IMR-90 (cell line): ENCODE data around the gene CYSTM1. TPM values are rescaled to one million over a fixed set of nuclear protein-coding genes. Genes with fewer than 3 reads are reported as not detected.

ENCODE experiments used
- ATAC-seq: fragments of 200-7000 bp; cut with Tn5 transposase; 2 replicates; pipeline ENCODE4 v1.9.1; 2020; ENCODE audit warnings: low read depth, mild to moderate bottlenecking, moderate library complexity
- BruUV-seq: library from RNA; stranded (reverse); fragments of 400-500 nt; replicated peaks from 2 replicates; lab custom pipeline; 2021; lab: Mats Ljungman, UMichigan
- CTCF ChIA-PET: fragments of 300-600 bp; formaldehyde crosslinking; extraction: SDS; loops from one replicate; lab custom pipeline; 2021; ENCODE audit warnings: antibody characterized with exemption; lab: Yijun Ruan, JAX
- POLR2A ChIA-PET: fragments of 300-600 bp; sonication (Branson Sonifier 250); formaldehyde crosslinking; loops from one replicate; lab custom pipeline; 2022; ENCODE audit warnings: antibody characterized with exemption; ENCODE audit not compliant: unreplicated experiment; lab: Charles Lee
- DNase-seq: peaks from one replicate; pipeline ENCODE4 v3.0.0; 2013
- H2AFZ ChIP-seq: replicated peaks from 2 replicates; pipeline ENCODE3; 2013; ENCODE audit warnings: low read length, mild to moderate bottlenecking; ENCODE audit not compliant: poor library complexity
- H2AK5ac ChIP-seq: 2 replicates; pipeline ENCODE4 v1.6.1; 2013; ENCODE audit warnings: low read depth, low read length, inconsistent platforms
- H2AK9ac ChIP-seq: replicated peaks from 2 replicates; pipeline ENCODE3; 2013; ENCODE audit warnings: mild to moderate bottlenecking, low read depth, low read length, moderate library complexity; ENCODE audit not compliant: poor library complexity
- H2BK120ac ChIP-seq: 2 replicates; pipeline ENCODE4 v1.6.1; 2013; ENCODE audit warnings: low read depth, low read length, inconsistent platforms
- H2BK15ac ChIP-seq: 3 replicates; pipeline ENCODE4 v1.6.1; 2013; ENCODE audit warnings: low read depth, low read length, inconsistent platforms
- H2BK20ac ChIP-seq: 2 replicates; pipeline ENCODE4 v1.6.1; 2013; ENCODE audit warnings: low read depth, mild to moderate bottlenecking, inconsistent platforms, low read length, moderate library complexity
- H2BK5ac ChIP-seq: 2 replicates; pipeline ENCODE4 v1.6.1; 2013; ENCODE audit warnings: mild to moderate bottlenecking, low read depth, low read length, inconsistent platforms; ENCODE audit not compliant: poor library complexity, severe bottlenecking
- H3K14ac ChIP-seq: replicated peaks from 2 replicates; pipeline ENCODE4 v1.6.1; 2013; ENCODE audit warnings: low read depth, low read length, inconsistent platforms
- H3K18ac ChIP-seq: 2 replicates; pipeline ENCODE4 v1.6.1; 2013; ENCODE audit warnings: low read depth, low read length, control low read depth
- H3K23ac ChIP-seq: 2 replicates; pipeline ENCODE4 v1.6.1; 2013; ENCODE audit warnings: low read depth, low read length, inconsistent platforms
- H3K27ac ChIP-seq: 2 replicates; pipeline ENCODE4 v1.5.1; 2013; ENCODE audit warnings: mild to moderate bottlenecking, control low read depth, low read length; ENCODE audit not compliant: insufficient read depth
- H3K27me3 ChIP-seq: 2 replicates; pipeline ENCODE4 v1.6.1; 2013; ENCODE audit warnings: low read length; ENCODE audit not compliant: control insufficient read depth, insufficient read depth
- H3K36me3 ChIP-seq: 2 replicates; pipeline ENCODE4 v1.6.1; 2013; ENCODE audit warnings: low read length, mixed read lengths; ENCODE audit not compliant: control insufficient read depth, insufficient read depth
- H3K4ac ChIP-seq: 2 replicates; pipeline ENCODE4 v1.6.1; 2013; ENCODE audit warnings: low read depth, low read length, inconsistent platforms
- H3K4me1 ChIP-seq: 2 replicates; pipeline ENCODE4 v1.6.1; 2013; ENCODE audit warnings: low read length, mixed read lengths; ENCODE audit not compliant: control insufficient read depth, insufficient read depth
- H3K4me2 ChIP-seq: 2 replicates; pipeline ENCODE4 v1.6.1; 2013; ENCODE audit warnings: low read depth, mild to moderate bottlenecking, control low read depth, low read length, moderate library complexity
- H3K4me3 ChIP-seq: 2 replicates; pipeline ENCODE4 v1.5.1; 2013; ENCODE audit warnings: low read depth, mild to moderate bottlenecking, control low read depth, low read length, moderate library complexity; ENCODE audit not compliant: insufficient read depth
- H3K56ac ChIP-seq: 2 replicates; pipeline ENCODE4 v1.6.1; 2013; ENCODE audit warnings: low read length, inconsistent platforms; ENCODE audit not compliant: insufficient read depth; ENCODE audit errors: extremely low read depth
- H3K79me1 ChIP-seq, 2 experiments: 2 replicates each; pipeline ENCODE4 v1.6.1; 2013; ENCODE audit warnings: low read length in 2 of 2, inconsistent platforms in 1 of 2, low read depth in 1 of 2
- H3K9ac ChIP-seq: 2 replicates; pipeline ENCODE4 v1.6.1; 2013; ENCODE audit warnings: low read depth, low read length, control low read depth
- H3K9me1 ChIP-seq: 2 replicates; pipeline ENCODE4 v1.6.1; 2013; ENCODE audit warnings: low read length, inconsistent platforms; ENCODE audit not compliant: insufficient read depth
- H3K9me3 ChIP-seq: 2 replicates; pipeline ENCODE4 v1.6.1; 2013; ENCODE audit warnings: low read length; ENCODE audit not compliant: control insufficient read depth, insufficient read depth
- H4K20me1 ChIP-seq: 2 replicates; pipeline ENCODE4 v1.6.1; 2013; ENCODE audit warnings: low read length, inconsistent platforms; ENCODE audit not compliant: insufficient read depth
- H4K5ac ChIP-seq: 2 replicates; pipeline ENCODE4 v1.6.1; 2013; ENCODE audit warnings: mild to moderate bottlenecking, low read depth, low read length, control low read depth
- H4K8ac ChIP-seq, 2 experiments: 2 replicates each; pipeline ENCODE4 v1.6.1; 2013; ENCODE audit warnings: low read depth in 2 of 2, low read length in 2 of 2, control low read depth in 1 of 2, inconsistent platforms in 1 of 2
- H4K91ac ChIP-seq: 2 replicates; pipeline ENCODE4 v1.6.1; 2013; ENCODE audit warnings: low read depth, low read length, inconsistent platforms; ENCODE audit not compliant: insufficient read depth
- BHLHE40 ChIP-seq: fragments of 150-350 bp; IDR thresholded peaks from 2 replicates; pipeline ENCODE4 v1.6.1; 2016; ENCODE audit warnings: mild to moderate bottlenecking, low read depth, low read length
- CEBPB ChIP-seq: IDR thresholded peaks from 2 replicates; pipeline ENCODE4 v1.6.1; 2012; ENCODE audit warnings: low read depth, low read length, improper control_type of control experiment
- CHD1 ChIP-seq: IDR thresholded peaks from 2 replicates; pipeline ENCODE4 v1.6.1; 2012; ENCODE audit warnings: low read depth, low read length, improper control_type of control experiment
- CTCF ChIP-seq: conservative IDR thresholded peaks from 2 replicates; pipeline ENCODE4 v1.5.1; 2012; ENCODE audit warnings: mild to moderate bottlenecking, low read depth, low read length, improper control_type of control experiment
- ELK1 ChIP-seq: fragments of 150-350 bp; IDR thresholded peaks from 2 replicates; pipeline ENCODE4 v1.6.1; 2016; ENCODE audit warnings: low read depth, mild to moderate bottlenecking, low read length, moderate library complexity, borderline replicate concordance
- FOS ChIP-seq: fragments of 150-350 bp; IDR thresholded peaks from 2 replicates; pipeline ENCODE4 v1.6.1; 2016; ENCODE audit warnings: low read depth, low read length
- MAFK ChIP-seq: IDR thresholded peaks from 2 replicates; pipeline ENCODE4 v1.6.1; 2012; ENCODE audit warnings: low read depth, low read length, improper control_type of control experiment
- MAZ ChIP-seq: IDR thresholded peaks from 2 replicates; pipeline ENCODE4 v1.6.1; 2012; ENCODE audit warnings: low read depth, mild to moderate bottlenecking, low read length, improper control_type of control experiment, moderate library complexity, borderline replicate concordance
- MXI1 ChIP-seq: IDR thresholded peaks from 2 replicates; pipeline ENCODE4 v1.6.1; 2012; ENCODE audit warnings: low read depth, mild to moderate bottlenecking, low read length, moderate library complexity, borderline replicate concordance
- NFE2L2 ChIP-seq: fragments of 150-350 bp; IDR thresholded peaks from 2 replicates; pipeline ENCODE4 v1.6.1; 2016; ENCODE audit warnings: low read depth, mild to moderate bottlenecking, low read length
- POLR2A ChIP-seq: IDR thresholded peaks from 2 replicates; pipeline ENCODE4 v1.6.1; 2012; ENCODE audit warnings: mild to moderate bottlenecking, low read depth, low read length
- RAD21 ChIP-seq: IDR thresholded peaks from 2 replicates; pipeline ENCODE4 v1.6.1; 2012; ENCODE audit warnings: low read length, improper control_type of control experiment
- RCOR1 ChIP-seq: IDR thresholded peaks from 2 replicates; pipeline ENCODE4 v1.6.1; 2012; ENCODE audit warnings: mild to moderate bottlenecking, low read length, improper control_type of control experiment; ENCODE audit not compliant: insufficient replicate concordance
- RFX5 ChIP-seq: IDR thresholded peaks from 2 replicates; pipeline ENCODE4 v1.8.0; 2012; ENCODE audit warnings: low read depth, mild to moderate bottlenecking, low read length, moderate library complexity
- SMC3 ChIP-seq: fragments of 150-350 bp; IDR thresholded peaks from 2 replicates; pipeline ENCODE4 v1.6.1; 2016; ENCODE audit warnings: low read depth, mild to moderate bottlenecking, antibody characterized with exemption, low read length, moderate library complexity
- USF2 ChIP-seq: fragments of 150-350 bp; IDR thresholded peaks from 2 replicates; pipeline ENCODE4 v1.6.1; 2017; ENCODE audit warnings: mild to moderate bottlenecking, antibody characterized with exemption, low read length, low read depth
- dilution Hi-C: fragments of 300-500 bp; cut with HindIII; formaldehyde crosslinking; loops from one replicate; pipeline ENCODE4 v1.14.3; 2018; ENCODE audit warnings: low sequenced_read_pairs; ENCODE audit not compliant: unreplicated experiment
- in situ Hi-C: fragments of 300-500 bp; cut with MboI; formaldehyde crosslinking; loops from 3 replicates; pipeline ENCODE4 v1.14.3; 2019; ENCODE audit warnings: low sequenced_read_pairs, inconsistent platforms, mixed read lengths
- intact Hi-C: fragments of 100-400 bp; cut with micrococcal nuclease; formaldehyde crosslinking; loops from 2 replicates; pipeline ENCODE4 v1.10.0; 2022
- polyA plus RNA-seq, 3 experiments: library from polyadenylated mRNA; depleted of rRNA; stranded (reverse); fragments of >200 nt; gene quantifications; 2 replicates each; pipeline ENCODE4 v1.2.3, GENCODE V29; 2012; ENCODE audit warnings: low replicate concordance in 1 of 3
- total RNA-seq: library from RNA; depleted of rRNA; stranded (reverse); fragments of >200 nt; gene quantifications from 2 replicates; pipeline ENCODE4 v1.2.3, GENCODE V29; 2012

CYSTM1 gene
- total and polyA plus RNA-seq, 2 of the 4 experiments (the other 2 are of a cell fraction) = 7.3 to 15.0 TPM

DNA sequence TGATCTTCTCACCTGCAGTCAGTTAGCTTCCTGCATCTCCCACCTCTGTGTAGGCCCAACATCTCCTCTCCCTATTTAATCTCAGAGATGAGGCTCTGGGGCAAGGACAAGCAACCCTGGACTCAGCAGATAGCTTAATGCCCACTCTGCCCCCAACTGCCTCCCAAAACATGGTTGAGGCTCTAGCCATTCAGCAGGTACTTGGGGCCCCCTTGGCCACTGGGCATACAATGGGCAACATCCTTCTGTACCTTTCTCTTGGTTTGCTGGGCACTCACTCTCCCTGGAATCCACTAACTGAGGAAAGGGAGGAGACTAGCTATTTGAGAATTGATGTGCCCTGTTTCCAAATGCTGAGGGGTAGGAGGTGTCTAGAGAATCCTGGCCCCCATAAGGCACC is 39.9 kb upstream of the CYSTM1 start:
- no peak overlapping the region for H3K9ac ChIP-seq
- no peak overlapping the region for H3K14ac ChIP-seq
- dilution Hi-C loops = no loop called here
- no peak overlapping the region for H2BK120ac ChIP-seq
- no peak overlapping the region for H4K8ac ChIP-seq
- no peak overlapping the region for H3K56ac ChIP-seq
- H2AFZ ChIP-seq = no peak overlapping the region
- H3K23ac ChIP-seq = no peak overlapping the region
- no peak overlapping the region for H2BK15ac ChIP-seq
- peaks cover 25% of the 10 kb centered on the region for H3K9me1 ChIP-seq
- no peaks in the 10 kb centered on the region for H3K9me3 ChIP-seq
- ATAC-seq (no peak), DNase-seq (no peak)
- no peaks in the 10 kb centered on the region for H3K36me3 ChIP-seq
- no peak overlapping the region for H4K5ac ChIP-seq
- no peak overlapping the region for H2BK20ac ChIP-seq
- no peak overlapping the region for H2AK9ac ChIP-seq
- H3K18ac ChIP-seq = no peak overlapping the region
- peaks cover 13% of the 10 kb centered on the region for H3K4me1 ChIP-seq
- TF ChIP-seq NFE2L2 = no peak
- TF ChIP-seq POLR2A = no peak
- no peak for TF ChIP-seq USF2
- no peak for TF ChIP-seq SMC3
- no peak for TF ChIP-seq RAD21
- no peak for TF ChIP-seq MXI1
- TF ChIP-seq FOS = no peak
- no peak for TF ChIP-seq MAZ
- no peak for TF ChIP-seq BHLHE40
- no peak for TF ChIP-seq CEBPB
- no peak for TF ChIP-seq RFX5
- TF ChIP-seq ELK1 = no peak
- no peak for TF ChIP-seq CTCF
- TF ChIP-seq RCOR1 = no peak
- TF ChIP-seq CHD1 = no peak
- TF ChIP-seq MAFK = no peak
- H3K4me3 ChIP-seq = no peak overlapping the region
- no peak overlapping the region for H3K4ac ChIP-seq
- CTCF ChIA-PET = interaction anchor here (0.6 kb wide), 1 partner anchor 142 kb away, joined by 6 read pairs; no protein-coding TSS in a partner anchor
- in situ Hi-C loops = no loop called here
- no peak overlapping the region for H2BK5ac ChIP-seq
- intact Hi-C loops = no loop called here
- no peak overlapping the region for H3K27ac ChIP-seq
- H3K27me3 ChIP-seq = no peaks in the 10 kb centered on the region
- peaks cover 38 to 70% of the 10 kb centered on the region in 2 experiments for H3K79me1 ChIP-seq
- POLR2A ChIA-PET = no interaction called here
- no peak overlapping the region for H2AK5ac ChIP-seq
- H4K91ac ChIP-seq = no peak overlapping the region
- BruUV-seq = no TSS peak
- no peak overlapping the region for H3K4me2 ChIP-seq
- H4K20me1 ChIP-seq = peaks cover 28% of the 10 kb centered on the region
